Hepatocyte (in vitro differentiated cells): ENCODE results near the gene AGA. TPM values are rescaled to one million over a fixed set of nuclear protein-coding genes. Genes with fewer than 3 reads are reported as not detected.

ENCODE experiments used
- DNase-seq: peaks from one replicate; pipeline ENCODE4 v3.0.0-alpha.2; 2016; ENCODE audit warnings: low spot score
- H2AFZ ChIP-seq: fragments of 200-600 bp; sonication (generic); 2 replicates; pipeline ENCODE4 v1.6.0; 2016; ENCODE audit warnings: antibody characterized with exemption, mild to moderate bottlenecking
- H3K27ac ChIP-seq: fragments of 200-600 bp; sonication (generic); 2 replicates; pipeline ENCODE4 v1.5.1; 2016; ENCODE audit warnings: mild to moderate bottlenecking
- H3K27me3 ChIP-seq: fragments of 200-600 bp; sonication (generic); 2 replicates; pipeline ENCODE4 v1.6.1; 2016
- H3K36me3 ChIP-seq: fragments of 200-600 bp; sonication (generic); replicated peaks from 2 replicates; pipeline ENCODE4 v1.5.1; 2016; ENCODE audit warnings: low read depth; ENCODE audit not compliant: insufficient read depth
- H3K4me1 ChIP-seq: fragments of 200-600 bp; sonication (generic); 2 replicates; pipeline ENCODE4 v1.5.1; 2016; ENCODE audit warnings: mild to moderate bottlenecking, moderate library complexity; ENCODE audit not compliant: insufficient read depth
- H3K4me2 ChIP-seq: fragments of 200-600 bp; sonication (generic); 2 replicates; pipeline ENCODE4 v1.6.0; 2016
- H3K4me3 ChIP-seq: fragments of 200-600 bp; sonication (generic); 2 replicates; pipeline ENCODE4 v1.5.1; 2016; ENCODE audit warnings: mild to moderate bottlenecking
- H3K79me2 ChIP-seq: fragments of 200-600 bp; sonication (generic); 2 replicates; pipeline ENCODE4 v1.6.0; 2017; ENCODE audit warnings: mild to moderate bottlenecking
- H3K9me2 ChIP-seq: fragments of 200-600 bp; sonication (generic); replicated peaks from 2 replicates; pipeline ENCODE4 v1.6.0; 2017; ENCODE audit warnings: mild to moderate bottlenecking; ENCODE audit not compliant: insufficient read depth
- H3K9me3 ChIP-seq: fragments of 200-600 bp; sonication (generic); 2 replicates; pipeline ENCODE4 v1.5.1; 2016; ENCODE audit warnings: low read depth, mild to moderate bottlenecking
- H4K20me1 ChIP-seq: fragments of 200-600 bp; sonication (generic); 2 replicates; pipeline ENCODE4 v1.6.0; 2016; ENCODE audit warnings: mild to moderate bottlenecking; ENCODE audit not compliant: insufficient read depth, poor library complexity, severe bottlenecking
- CTCF ChIP-seq: fragments of 200-600 bp; sonication (generic); IDR thresholded peaks from 2 replicates; pipeline ENCODE4 v1.5.1; 2016; ENCODE audit warnings: antibody characterized with exemption, mild to moderate bottlenecking; ENCODE audit not compliant: poor library complexity
- EZH2 ChIP-seq: fragments of 200-600 bp; sonication (generic); IDR thresholded peaks from 2 replicates; pipeline ENCODE4 v1.6.1; 2016; ENCODE audit warnings: antibody characterized with exemption, mild to moderate bottlenecking, borderline replicate concordance
- EZH2phosphoT487 ChIP-seq: fragments of 200-600 bp; sonication (generic); IDR thresholded peaks from one replicate; pipeline ENCODE4 v1.6.1; 2018; ENCODE audit warnings: antibody characterized with exemption, mild to moderate bottlenecking, low read depth, moderate library complexity; ENCODE audit not compliant: unreplicated experiment, severe bottlenecking
- WGBS: methylation state at CpG from one replicate; pipeline ENCODE4 v1.1.6; 2016; ENCODE audit warnings: low lambda C conversion rate; ENCODE audit errors: missing lambda C conversion rate; 5-methylcytosine and 5-hydroxymethylcytosine counted together
- polyA plus RNA-seq: library from polyadenylated mRNA; unstranded; fragments of >200 nt; fragmentation: Nextera tagmentation; extraction: Ambion mirVana; gene quantifications from 2 replicates; pipeline ENCODE4 v1.2.1, GENCODE V29; 2016
- total RNA-seq: library from RNA; depleted of rRNA; stranded (reverse); fragments of >200 nt; gene quantifications from 2 replicates; pipeline ENCODE4 v1.2.3, GENCODE V29; 2014

Gene AGA
- total and polyA plus RNA-seq, 2 experiments from 2014 or later: 29.5 to 43.8 TPM

GRCh38 chr4:177447417-177448004, 5.3 kb upstream of the AGA start:
- Histone ChIP-seq H3K79me2 (no peaks in the 10 kb centered on the region), H3K9me2 (no peaks in the 10 kb centered on the region), H3K4me1 (peaks cover 4% of the 10 kb centered on the region), H3K36me3 (no peaks in the 10 kb centered on the region), H4K20me1 (no peaks in the 10 kb centered on the region), H3K4me2 (no peak overlapping the region), H3K4me3 (no peak overlapping the region), H3K27me3 (no peaks in the 10 kb centered on the region), H3K9me3 (no peaks in the 10 kb centered on the region), H3K27ac (no peak overlapping the region), H2AFZ (no peak overlapping the region)
- TF ChIP-seq CTCF: no peak
- TF ChIP-seq EZH2phosphoT487: no peak
- TF ChIP-seq EZH2: no peak
- DNase-seq: no peak
- WGBS: 69% methylated on average over 1 of the region's 1 CpG

- Histone ChIP-seq H3K4me3 (no peak overlapping the region), H3K27me3 (no peaks in the 10 kb centered on the region), H3K9me3 (no peaks in the 10 kb centered on the region), H3K9me2 (no peaks in the 10 kb centered on the region), H3K36me3 (no peaks in the 10 kb centered on the region), H3K27ac (no peak overlapping the region), H3K4me1 (peaks cover 4% of the 10 kb centered on the region), H2AFZ (no peak overlapping the region), H3K79me2 (no peaks in the 10 kb centered on the region), H3K4me2 (no peak overlapping the region), H4K20me1 (no peaks in the 10 kb centered on the region)
- WGBS: 73% methylated on average over 2 of the region's 2 CpGs
- no peak for TF ChIP-seq CTCF
- TF ChIP-seq EZH2phosphoT487: no peak
- no peak for TF ChIP-seq EZH2
- DNase-seq: no peak
Observed at GRCh38 chr4:177446586-177446985, 4.3 kb upstream of the AGA start.

- Histone ChIP-seq H3K27me3 (no peaks in the 10 kb centered on the region), H3K36me3 (no peaks in the 10 kb centered on the region), H3K4me2 (peak overlapping the region; percentile 35), H3K27ac (no peak overlapping the region), H3K9me3 (no peaks in the 10 kb centered on the region), H3K4me1 (peaks cover 10% of the 10 kb centered on the region), H4K20me1 (no peaks in the 10 kb centered on the region), H3K79me2 (no peaks in the 10 kb centered on the region), H2AFZ (no peak overlapping the region), H3K4me3 (no peak overlapping the region), H3K9me2 (no peaks in the 10 kb centered on the region)
- DNase-seq: no peak
- 78% methylated on average over 26 of the region's 26 CpGs for WGBS
- TF ChIP-seq EZH2 (no peak), EZH2phosphoT487 (no peak), CTCF (no peak)
Observed at GRCh38 chr4:177444911-177445736, 2.9 kb upstream of the AGA start.
